ENCODE measurements around the gene CDH15. TPM values are rescaled to one million over a fixed set of nuclear protein-coding genes. Genes with fewer than 3 reads are reported as not detected.

Gene CDH15, protein sequence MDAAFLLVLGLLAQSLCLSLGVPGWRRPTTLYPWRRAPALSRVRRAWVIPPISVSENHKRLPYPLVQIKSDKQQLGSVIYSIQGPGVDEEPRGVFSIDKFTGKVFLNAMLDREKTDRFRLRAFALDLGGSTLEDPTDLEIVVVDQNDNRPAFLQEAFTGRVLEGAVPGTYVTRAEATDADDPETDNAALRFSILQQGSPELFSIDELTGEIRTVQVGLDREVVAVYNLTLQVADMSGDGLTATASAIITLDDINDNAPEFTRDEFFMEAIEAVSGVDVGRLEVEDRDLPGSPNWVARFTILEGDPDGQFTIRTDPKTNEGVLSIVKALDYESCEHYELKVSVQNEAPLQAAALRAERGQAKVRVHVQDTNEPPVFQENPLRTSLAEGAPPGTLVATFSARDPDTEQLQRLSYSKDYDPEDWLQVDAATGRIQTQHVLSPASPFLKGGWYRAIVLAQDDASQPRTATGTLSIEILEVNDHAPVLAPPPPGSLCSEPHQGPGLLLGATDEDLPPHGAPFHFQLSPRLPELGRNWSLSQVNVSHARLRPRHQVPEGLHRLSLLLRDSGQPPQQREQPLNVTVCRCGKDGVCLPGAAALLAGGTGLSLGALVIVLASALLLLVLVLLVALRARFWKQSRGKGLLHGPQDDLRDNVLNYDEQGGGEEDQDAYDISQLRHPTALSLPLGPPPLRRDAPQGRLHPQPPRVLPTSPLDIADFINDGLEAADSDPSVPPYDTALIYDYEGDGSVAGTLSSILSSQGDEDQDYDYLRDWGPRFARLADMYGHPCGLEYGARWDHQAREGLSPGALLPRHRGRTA
- 0.09 and 0.89 TPM in 2 replicates for total RNA-seq

DNA sequence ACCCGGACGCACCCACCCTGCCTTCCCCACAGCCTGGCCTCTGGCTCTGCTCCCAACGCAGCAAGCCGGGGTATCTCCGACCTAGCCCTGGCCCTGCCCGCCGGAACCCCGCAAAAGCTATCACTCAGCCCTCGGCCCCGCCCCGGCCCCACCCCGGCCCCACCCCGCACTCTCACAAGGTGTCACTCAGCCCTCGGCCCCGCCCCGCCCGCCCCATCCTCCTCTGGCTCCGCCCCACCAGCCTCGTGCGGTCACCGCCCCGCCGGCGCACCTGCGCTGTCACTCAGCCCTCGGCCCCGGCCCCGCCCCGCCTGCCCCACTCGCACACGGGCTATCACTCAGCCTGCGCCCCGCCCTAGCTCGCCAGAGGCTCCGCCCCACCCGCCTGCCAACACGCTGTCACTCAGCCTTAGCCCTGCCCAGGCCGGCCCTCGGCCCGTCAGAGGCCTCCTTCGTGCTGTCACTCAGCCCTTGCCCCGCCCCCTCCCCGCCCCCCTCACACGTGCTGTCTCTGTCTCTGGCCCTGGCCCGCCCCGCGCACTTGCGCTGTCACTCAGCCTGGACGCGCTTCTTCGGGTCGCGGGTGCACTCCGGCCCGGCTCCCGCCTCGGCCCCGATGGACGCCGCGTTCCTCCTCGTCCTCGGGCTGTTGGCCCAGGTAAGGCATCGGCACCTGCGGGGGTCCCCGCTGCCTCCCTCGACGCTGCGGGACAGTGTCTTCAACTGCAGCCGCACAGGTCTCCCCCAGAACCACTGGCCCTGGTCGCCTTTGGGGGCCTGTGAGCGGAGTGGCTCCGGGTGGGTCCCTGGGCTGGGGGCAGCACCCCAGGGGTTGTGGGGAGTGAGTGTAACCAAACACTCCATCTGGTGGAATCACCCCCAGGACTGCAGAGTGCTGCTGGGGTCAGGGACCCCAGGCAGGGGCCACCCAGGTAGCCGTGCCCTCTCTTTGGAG lies at the start of gene CDH15:
Gene CDH15 (plus strand): TSS at position 533 of the 955 bp plus-strand sequence. CDS start 84 bp downstream, at position 617.

DNA sequence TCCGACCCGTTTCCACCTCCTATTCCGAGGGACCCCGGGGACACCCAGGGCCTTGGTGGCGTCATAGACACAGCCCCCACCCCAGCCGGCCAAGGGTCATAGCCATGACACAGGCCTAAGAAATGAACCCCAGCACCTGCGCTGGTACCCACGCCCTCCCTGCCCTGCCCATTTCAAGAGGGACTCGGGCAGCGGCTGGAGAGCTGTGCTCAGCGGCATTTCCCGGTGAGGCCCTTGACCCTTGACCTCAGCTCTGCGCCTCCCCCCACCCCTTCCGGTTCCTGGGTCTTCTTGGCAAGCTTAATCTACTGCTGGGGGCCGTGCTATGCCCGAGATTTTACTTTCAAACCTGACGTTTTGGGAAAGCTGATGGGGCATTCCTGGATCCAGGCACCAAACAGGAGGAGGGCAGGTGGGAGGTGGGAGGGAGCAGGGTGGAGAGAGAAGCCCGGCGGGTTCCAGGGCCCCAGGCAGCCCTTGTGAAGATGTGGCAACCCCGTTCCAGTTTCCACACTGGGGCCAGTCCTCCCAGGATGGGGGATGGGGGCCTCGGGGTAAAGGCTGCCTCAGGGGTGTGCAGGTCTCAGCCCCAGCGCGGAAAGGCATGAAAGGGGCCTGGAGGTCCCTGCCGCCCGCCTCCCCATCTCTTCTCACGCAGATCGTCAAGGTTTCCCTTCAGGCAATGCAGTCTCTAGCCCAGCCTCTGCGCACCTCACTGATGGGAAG lies 28.7 kb downstream of the CDH15 start, which contains the start of gene SLC22A31:
Gene SLC22A31 (minus strand): TSS at position 414 of the 726 bp plus-strand sequence. CDS start 36 bp downstream, at position 378.

DNA sequence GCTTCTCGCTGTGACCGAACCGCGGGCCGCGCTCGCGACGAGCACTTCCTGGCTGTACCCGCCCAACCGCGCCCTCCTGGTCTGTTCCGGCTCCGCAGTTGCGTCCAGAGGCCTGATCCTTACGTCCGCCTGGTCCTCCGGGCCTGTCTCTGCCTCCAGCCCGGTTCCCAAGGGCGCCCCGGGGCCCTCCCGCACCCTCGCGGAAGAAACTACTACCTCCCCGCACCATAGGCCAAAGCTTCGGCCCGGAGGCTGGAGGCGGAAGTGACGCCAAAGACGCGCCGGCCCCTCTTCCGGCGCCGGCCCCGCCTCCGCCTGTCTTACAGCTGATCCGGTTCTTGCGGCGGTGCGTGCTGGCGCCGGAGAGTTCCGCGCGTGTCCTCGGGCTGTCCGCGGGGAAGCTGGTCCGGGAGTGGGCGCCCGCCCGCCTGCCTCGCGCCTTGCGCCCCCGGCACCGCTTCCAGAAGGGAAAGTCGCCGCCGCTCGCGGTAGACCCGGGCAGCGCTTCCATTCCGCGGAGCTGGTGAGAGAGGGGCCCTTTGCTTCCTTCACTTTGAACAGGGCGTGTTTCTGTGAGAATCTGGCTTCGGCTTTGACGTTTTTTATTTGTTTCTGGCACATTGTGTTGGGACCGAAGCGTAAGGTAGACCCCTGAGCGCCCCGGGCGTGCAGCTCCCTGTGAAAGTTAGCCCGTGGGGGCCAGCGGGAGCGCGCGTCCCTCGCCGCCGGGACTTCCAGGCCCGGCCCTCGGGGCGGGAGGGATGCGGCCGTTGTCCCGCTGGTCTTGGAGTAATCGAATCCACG lies 46.0 kb downstream of the CDH15 start, which contains the start of gene ZNF778:
Gene ZNF778 (plus strand): TSS at position 316 of the 804 bp plus-strand sequence. CDS start 3,425 bp downstream, outside the sequence.

Other genes starting within 250 kb of the CDH15 start
- not detected in 2 replicates for gene CBFA2T3, start 194.5 kb upstream of the CDH15 start, total RNA-seq
- gene ACSF3, start 77.9 kb upstream of the CDH15 start, total RNA-seq: 16.9 and 21.0 TPM in 2 replicates
- 0.18 and 8.6 TPM in 2 replicates for gene SLC22A31, start 28.8 kb downstream of the CDH15 start, total RNA-seq
- gene ZNF778, start 46.0 kb downstream of the CDH15 start, total RNA-seq: 14.0 and 19.5 TPM in 2 replicates